ENCODE data around the gene PSAPL1.

PSAPL1 gene

GRCh38 chr4:7393601-7394575 lies 40.8 kb downstream of the PSAPL1 start:
- DNase-seq, result peak in 1 of 2 donors; percentile 9

GRCh38 chr4:7392438-7393421 lies 42.0 kb downstream of the PSAPL1 start:
- DNase-seq, result peak in 1 of 2 donors; percentile 11

DNA sequence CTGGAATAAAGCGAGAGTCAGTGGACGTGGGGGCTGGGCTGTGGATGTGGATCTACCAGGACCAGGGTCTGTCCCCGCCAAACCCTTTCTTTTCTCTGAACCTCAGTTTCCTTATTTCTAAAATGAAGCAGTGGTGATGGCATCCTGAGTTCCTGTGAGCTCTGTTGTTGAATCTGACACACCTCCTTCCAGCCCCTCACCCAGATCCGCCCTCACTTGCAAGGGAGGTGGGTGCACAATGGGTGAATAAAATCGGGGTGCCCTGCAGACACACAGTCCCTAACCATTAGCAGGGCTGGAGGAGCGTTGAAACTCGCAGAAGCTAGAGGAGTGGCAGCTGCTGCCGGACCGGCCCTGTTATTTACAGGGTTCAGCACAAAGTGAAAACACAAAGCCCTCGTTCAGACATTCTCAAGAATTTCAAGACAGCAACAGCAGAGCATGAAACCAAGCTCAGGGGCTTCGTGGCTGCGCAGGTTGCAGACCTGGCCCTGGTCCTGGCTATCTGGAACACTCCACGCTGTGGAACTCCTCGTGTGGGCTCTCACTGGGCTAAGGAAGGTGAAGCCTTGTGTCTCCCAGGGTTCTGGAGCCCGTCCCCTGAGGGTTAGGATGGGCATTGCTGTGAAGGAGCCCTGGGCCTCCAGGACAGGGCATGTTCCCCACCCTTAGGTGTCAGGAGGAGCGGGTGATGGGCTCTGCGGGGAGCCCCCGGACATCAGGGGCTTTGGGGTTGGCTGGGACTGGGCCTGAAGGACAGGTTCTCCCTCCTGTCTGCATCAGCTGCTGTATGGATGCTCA lies 42.9 kb downstream of the PSAPL1 start:
- DNase-seq, result peak in 1 of 2 donors; percentile 13

DNA sequence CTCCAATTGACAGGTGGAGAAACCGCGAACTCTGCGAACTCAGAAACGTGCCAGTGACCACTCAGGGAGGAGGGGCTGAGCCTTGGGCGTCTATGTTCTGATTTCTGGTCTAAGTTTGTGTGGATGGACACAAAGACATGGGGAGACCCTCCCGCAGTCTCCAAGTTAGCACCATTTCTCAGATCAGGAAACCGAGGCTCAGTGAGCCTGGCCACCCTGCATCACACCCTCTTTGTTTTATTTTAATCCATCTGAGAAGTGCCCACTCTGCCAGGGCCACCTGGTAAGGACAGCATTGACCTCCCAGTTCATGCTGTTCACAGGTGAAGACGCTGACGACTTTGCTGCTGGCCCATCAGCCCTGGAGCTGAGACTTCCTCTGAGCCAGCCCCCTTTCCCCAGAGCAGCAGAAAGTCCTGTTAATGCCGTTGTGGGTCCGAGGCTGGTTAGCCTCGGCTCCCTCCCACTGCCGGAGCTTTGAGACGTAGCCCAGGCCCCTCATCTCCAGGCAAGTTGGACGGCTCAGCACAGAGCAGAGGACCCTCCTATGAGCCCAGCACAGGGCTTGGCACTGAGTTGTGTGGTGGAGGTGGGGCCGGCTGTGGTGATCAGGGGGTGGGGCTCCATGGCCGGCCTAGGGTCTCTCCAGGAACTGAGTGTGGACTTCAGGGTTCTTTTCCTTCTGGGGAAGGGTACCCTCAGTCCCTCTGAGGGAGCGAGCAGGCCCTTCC lies 43.7 kb downstream of the PSAPL1 start:
- DNase-seq, result no peak

- DNase-seq, result no peak
These were observed 44.4 kb downstream of the PSAPL1 start for GRCh38 chr4:7390336-7390735.

- DNase-seq, result no peak
These were observed 45.0 kb downstream of the PSAPL1 start for GRCh38 chr4:7389719-7390118.

DNA sequence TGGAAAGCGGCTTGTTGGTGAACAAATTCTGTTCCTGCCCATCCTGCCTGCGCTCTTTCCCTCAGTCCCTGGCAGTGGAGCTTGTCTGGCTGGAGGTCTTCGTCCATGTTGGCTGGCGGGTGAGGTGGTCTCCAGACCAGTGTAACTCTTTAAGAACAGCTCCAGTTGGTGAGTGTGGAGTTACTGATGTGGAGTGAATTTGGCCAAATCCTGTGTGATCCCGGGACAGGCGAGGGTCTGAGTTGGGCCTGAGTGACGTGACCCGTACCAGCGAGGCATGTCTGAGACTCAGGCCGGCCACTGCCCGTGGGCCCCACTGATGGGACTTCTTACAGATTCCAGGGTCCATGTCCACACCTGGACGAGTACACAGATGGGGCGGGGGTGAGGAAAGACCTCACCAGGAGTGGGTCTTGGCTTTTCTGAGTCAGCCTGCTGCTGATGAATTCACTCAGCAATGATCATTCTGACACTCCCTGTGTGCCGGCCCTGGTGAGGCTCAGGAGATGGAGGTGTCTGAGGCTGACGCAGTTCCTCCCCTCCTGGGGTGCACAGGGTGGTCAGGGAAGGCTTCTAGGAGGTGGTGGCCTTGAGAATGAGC lies 45.5 kb downstream of the PSAPL1 start:
- DNase-seq, result peak in 1 of 2 donors; percentile 8

GRCh38 chr4:7388627-7389026 lies 46.1 kb downstream of the PSAPL1 start:
- peak in 1 of 2 donors; percentile 9 for DNase-seq

GRCh38 chr4:7387925-7388324 lies 46.8 kb downstream of the PSAPL1 start:
- no peak for DNase-seq

DNA sequence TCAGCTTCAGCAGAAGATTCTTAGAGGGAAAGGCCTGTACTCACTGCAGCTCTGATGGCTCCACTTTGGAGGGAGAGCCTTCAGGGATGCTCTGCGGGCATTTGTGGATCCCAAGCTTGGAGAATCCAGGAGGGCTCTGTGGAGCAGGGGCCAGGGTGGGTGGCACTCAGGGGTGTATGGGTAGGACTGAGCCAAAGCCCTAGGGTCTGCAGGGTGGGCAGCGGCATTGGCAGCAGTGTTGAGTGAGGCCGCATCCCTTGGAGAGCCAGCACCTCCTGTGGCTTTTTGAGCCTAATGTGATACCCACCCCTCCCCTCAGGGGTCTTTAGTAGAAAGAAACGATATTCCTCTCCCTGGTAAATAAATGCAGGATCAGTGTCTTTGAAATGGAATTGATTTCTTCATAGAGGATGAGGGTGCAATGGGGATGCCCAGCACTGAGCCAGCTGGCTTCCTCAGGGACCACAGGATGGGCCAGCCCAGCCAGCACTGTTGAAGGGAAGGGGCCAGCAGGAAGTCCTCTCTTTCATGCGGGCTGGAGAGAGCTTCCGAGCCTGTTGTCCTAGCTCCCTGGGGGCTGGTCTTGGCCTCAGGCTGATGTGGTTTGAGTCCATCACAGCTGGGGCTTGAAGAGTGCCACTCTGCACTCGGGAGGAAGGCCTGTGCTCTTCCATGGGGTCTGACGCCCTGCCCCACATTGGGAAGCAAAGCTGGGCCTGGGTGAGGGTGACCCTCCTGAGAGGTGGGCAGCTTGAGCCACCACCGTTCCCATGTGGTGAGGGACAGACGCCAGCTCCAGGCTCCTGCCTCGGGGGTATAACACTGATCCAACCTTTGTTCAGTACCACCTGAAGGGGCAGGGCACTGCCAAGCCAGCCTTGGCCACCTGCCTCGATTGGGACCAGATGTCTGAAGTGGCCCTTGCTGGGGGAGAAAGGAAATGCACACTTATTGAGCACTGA lies 49.5 kb downstream of the PSAPL1 start:
- DNase-seq, result peak in 1 of 2 donors; percentile 1

DNA sequence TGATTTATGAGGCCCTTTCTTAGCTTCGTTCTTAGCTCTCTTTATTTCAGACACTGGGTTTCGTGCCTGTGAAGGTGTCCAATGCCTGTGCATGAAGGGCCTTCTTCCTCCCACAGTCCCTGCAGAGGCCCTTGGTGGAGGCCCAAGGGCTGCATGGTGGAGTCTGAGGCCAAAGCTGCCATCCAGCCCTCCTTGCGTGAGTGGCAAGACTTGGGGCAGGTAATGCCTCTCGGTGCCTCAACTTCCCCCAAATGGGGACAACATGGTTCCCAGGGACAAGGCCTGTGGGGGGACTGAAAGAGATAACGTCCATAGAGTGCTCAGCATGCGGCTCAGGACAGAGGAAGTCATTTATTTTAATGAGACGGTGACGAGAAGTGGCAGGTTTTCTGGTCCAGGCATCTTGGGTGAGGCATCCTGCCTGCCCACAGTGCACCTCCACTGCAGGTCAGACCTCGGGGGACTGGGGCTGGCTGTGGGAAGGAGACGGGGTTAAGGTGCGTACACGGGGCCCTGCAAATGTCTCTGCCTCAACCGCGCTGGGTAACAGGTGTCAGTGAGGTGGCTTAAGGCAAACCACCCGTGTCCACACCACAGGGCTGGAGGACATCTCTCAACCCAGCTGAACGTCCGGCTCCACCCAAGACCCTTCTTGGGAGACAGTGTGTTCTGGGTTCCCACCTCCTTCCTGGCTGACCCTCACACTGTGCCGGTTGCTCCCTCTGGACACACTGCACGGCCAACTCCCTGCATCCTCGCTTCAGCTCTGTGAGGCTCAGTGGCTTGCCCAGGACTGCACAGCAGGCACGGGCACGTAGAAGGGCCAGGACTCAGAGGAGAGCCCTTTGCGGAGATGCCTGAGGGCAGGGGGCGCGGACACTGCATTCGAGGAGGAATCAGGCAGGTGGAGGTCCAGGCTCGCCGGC lies 50.5 kb downstream of the PSAPL1 start:
- peak in 1 of 2 donors; percentile 10 for DNase-seq

DNA sequence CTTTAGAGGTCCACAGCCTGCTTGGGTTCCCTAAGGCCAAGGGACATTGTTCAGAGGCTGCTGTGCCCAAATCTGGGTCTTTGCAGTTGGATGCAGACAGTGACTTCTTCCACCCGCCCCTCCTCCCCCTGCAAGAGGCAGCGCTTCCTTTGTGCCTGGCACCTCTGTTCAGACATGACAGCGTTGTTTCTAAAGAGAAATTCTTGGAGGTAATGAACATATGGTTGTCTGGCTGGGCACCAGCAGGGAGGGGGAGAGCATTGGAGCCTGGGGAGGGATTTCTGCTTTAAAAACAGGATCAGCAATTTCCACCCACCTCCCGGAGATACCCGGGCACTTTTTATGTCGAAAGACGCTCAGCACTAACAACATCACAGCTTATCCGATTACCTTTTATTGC lies 51.5 kb downstream of the PSAPL1 start:
- peak in 1 of 2 donors; percentile 11 for DNase-seq

- DNase-seq, result no peak
These were observed 52.1 kb downstream of the PSAPL1 start for GRCh38 chr4:7382634-7383014.

DNA sequence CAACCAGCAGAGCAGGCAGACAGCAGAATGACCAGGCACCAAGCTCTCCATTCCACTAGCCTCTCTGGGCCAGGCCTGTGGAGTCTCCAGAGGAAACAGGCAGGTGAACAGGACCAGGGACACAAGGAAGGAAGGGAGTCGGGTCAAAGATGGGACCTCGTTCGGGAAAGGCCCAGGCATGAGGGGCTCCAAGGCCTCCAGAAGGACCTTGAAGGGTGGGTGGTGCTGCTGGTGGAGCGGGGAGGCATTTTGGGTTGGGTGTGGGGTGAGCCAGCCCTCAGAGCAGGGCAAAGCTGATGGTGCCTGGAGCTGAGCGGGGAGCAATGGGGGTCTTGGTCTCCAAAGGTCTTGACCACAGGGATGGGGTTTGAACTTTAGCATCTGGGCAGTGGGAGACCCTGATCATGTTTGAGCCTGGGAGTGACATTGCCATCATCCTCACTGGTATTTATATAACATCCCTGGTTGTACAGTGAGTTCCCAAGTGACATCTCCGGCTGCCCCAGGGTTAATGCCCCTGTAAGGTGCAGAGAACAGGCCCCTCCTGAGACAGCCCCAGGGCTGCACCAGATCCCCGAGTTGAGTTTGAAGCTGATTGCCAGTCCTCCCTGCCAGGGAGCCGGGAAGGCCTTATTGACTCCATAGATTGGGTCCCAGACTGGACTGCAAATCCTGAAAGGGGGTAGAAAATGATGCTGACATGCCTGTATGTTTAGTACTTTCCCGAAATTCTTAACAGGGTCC lies 52.7 kb downstream of the PSAPL1 start:
- no peak for DNase-seq

DNA sequence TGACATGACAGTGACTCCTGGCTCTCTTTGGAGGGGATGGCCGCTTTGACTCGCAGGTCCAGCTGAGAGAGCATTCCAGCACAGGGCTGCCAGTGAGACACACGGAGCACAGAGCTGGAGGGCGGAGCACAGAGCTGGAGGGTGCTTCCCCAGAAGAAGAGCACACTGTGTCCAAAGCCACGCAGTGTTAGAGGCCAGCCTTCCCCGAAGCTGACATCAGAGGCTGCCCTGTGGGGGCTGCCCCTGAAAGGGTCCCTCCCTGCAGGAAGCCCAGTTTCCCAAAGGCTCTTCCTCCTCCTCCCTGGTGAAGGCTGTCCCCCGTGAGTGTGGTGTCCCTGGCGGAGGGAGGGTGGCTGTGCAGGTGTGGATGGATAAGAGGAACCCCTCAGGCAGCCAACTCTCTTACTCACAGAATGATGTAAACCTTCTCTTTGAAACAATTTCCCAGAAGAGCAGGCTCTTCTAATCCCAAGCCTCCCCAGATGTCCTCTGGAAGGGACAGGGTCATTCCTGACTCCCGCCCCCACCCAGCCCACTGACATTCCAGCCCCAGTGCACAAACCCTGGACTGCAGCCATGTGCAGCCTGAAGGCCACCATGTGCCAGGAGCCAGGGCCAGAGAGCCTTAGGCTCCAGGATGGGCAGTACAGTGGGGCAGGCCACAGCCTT lies 53.4 kb downstream of the PSAPL1 start:
- DNase-seq, result no peak
